ENCODE results near the gene PPP1CA.
"Not testable (repeated sequence)": the region's sequence is repeated elsewhere in the genome, so short reads cannot be mapped to it uniquely, and the experiment has no call there.

The PPP1CA gene

DNA sequence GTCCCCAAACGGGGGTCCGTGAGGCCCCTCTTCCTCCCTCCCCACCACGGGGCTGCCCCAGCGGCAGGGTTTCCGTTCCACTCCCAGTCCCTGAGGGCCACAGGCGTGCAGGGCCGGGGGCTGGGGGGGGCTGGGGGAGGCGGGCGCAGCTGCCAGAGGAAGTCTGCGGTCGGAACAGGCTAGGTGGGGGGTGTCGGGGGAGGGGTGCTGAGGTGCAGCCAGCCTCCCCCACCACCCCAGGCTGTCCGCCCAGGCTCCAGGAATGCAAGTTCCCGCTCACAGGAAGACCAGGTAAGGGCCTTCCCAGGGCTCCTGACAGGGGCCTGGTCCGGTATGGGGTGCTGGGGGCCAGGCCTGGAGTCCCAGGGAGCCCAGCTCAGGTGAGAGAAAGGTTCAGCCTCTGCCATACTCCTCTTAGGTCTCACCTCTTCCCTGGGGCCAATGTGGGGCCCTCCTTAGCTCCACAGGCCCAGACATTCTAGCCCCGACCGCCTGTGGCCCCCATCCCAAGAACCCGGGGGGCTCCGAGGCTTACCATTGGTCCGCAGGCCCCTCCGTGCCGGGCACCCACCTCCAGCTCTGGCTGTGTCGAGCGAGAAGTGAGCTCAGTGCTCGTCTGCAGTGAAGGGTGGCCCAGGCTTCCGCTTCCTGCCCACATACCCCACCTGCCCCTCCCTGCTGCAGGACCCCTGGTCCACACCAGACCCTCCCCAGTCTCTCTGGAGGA lies 35.6 kb upstream of the PPP1CA start, which contains the start of gene PTPRCAP:
Gene PTPRCAP, minus strand, starts transcription at position 601 of the 727 bp plus-strand sequence. Its CDS starts 63 bp downstream, at position 538.
- peak within 1 kb of the TSS; percentile 95 for H3K27ac Mint-ChIP-seq
- no peaks in the 10 kb centered on the region for H3K9me3 Mint-ChIP-seq
- peaks cover 3% of the 10 kb centered on the region for H3K36me3 Mint-ChIP-seq
- H3K4me3 Mint-ChIP-seq = peak within 1 kb of the TSS; percentile 89
- peaks cover 67% of the 10 kb centered on the region for H3K4me1 Mint-ChIP-seq
- no peaks in the 10 kb centered on the region for H3K27me3 Mint-ChIP-seq

DNA sequence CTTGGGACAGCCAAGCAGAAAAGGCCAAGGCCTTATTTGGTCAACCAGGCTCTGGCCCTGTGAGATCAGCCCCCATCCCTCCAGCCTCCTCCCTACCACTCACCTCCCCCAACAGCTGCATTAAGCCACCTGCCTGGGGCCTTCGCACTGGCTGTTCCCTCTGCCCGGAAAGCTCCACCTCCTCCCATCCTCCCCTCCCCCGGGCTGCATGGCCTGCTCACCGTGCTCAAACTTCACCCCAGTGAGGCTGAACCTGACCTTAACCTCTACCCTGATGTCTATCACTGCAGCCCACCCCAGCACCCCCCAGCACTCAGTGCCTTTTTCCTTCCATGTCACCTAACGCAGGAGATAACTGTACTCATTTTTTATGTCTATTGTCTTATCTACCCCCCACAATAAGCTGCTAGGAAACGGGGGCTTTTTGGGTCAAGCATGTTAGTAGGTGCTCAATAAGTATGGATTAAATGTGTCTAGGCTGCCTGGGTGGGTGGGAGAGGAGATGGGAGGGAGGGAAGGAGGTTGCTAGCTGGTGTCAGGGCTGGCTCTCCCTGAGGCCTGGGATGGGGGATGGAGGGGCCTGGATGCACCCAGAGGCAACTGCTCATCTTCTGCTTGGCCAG lies 34.9 kb upstream of the PPP1CA start:
- Mint-ChIP-seq H3K27me3 (no peaks in the 10 kb centered on the region), H3K4me1 (peaks cover 68% of the 10 kb centered on the region), H3K9me3 (no peaks in the 10 kb centered on the region), H3K36me3 (peaks cover 7% of the 10 kb centered on the region), H3K4me3 (peak overlapping the region; percentile 89), H3K27ac (peak overlapping the region; percentile 91)

DNA sequence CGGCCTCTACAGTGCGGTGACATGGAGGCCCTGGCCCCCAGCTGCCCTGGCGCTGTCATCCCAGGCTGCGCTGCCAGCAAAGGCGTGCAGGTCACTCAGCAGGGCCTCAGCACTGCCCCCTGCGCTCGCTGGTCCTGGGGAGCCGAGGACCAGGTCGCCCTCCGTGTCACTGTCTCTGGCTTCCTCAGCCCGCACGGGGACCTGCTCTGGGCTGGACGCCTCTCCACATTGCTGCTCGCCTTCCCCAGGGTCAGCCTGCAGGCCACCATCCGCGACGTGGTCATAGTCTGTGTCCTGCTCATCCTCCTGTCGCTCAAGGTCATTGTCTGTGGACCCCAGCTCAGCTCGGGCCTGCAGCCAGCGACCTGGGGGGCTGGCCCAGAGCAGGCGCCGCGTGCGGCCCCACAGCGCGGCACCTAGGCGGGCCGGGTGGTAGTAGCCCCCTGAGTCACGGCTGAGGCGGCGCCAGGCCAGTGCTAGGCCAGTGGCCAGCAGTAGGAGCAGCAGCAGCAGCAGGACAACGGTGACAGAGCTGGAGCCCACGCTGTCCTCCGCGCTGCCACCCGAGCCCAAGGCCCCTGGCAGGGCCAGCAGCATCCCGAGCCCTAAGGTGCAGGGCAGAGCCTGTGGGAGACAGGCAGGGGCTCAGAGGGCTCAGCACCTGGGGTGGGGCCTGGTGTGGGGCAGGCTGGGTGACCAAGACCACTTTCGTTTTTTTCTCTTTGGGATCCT lies 34.2 kb upstream of the PPP1CA start:
- Mint-ChIP-seq H3K27me3 (no peaks in the 10 kb centered on the region), H3K4me3 (peak overlapping the region; percentile 89), H3K9me3 (no peaks in the 10 kb centered on the region), H3K36me3 (peaks cover 7% of the 10 kb centered on the region), H3K27ac (peak overlapping the region; percentile 91), H3K4me1 (peaks cover 64% of the 10 kb centered on the region)

DNA sequence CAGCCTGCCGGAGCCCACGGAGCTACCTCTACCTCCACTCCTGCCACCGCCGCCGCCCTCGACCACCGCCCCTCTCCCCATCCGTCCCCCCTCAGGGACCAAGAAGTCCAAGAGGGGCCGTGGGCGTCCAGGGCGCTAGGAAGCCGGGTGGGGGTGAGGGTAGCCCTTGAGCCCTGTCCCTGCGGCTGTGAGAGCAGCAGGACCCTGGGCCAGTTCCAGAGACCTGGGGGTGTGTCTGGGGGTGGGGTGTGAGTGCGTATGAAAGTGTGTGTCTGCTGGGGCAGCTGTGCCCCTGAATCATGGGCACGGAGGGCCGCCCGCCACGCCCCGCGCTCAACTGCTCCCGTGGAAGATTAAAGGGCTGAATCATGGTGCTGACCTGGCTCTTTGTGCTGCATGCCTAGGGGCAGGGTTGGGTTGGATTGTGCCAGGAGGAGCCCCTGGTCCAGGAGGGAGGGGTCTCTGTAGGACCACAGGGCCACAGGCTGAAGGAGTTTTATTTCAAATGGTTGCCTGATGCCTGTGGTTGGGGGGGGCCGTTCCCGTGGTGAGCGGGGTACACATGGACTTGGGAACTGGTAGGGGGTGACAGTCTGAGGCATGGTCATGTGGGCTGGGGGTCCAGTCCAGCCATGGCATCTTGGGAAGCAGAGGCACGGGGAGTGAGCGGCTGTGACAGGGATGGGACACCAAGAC lies 33.5 kb upstream of the PPP1CA start:
- H3K4me3 Mint-ChIP-seq = peak overlapping the region; percentile 89
- no peaks in the 10 kb centered on the region for H3K27me3 Mint-ChIP-seq
- no peaks in the 10 kb centered on the region for H3K9me3 Mint-ChIP-seq
- H3K36me3 Mint-ChIP-seq = peaks cover 7% of the 10 kb centered on the region
- H3K27ac Mint-ChIP-seq = peak overlapping the region; percentile 81
- peaks cover 61% of the 10 kb centered on the region for H3K4me1 Mint-ChIP-seq

DNA sequence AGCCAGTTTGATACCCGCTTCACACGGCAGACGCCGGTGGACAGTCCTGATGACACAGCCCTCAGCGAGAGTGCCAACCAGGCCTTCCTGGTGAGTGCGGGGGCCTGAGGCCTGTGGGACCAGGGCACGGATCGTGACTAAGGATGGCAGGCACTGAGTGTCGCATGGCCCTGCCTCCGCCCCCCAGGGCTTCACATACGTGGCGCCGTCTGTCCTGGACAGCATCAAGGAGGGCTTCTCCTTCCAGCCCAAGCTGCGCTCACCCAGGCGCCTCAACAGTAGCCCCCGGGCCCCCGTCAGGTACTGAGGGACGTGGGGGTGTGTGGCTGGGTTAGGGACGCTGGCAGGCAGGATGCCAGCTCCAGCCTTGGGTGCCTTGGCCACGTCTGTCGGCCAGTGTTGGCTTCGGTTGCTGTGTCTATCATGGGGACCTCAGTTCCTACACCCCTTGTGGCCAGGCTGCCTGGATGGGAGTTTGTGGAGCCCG lies 32.8 kb upstream of the PPP1CA start:
- peaks cover 7% of the 10 kb centered on the region for H3K36me3 Mint-ChIP-seq
- no peaks in the 10 kb centered on the region for H3K27me3 Mint-ChIP-seq

DNA sequence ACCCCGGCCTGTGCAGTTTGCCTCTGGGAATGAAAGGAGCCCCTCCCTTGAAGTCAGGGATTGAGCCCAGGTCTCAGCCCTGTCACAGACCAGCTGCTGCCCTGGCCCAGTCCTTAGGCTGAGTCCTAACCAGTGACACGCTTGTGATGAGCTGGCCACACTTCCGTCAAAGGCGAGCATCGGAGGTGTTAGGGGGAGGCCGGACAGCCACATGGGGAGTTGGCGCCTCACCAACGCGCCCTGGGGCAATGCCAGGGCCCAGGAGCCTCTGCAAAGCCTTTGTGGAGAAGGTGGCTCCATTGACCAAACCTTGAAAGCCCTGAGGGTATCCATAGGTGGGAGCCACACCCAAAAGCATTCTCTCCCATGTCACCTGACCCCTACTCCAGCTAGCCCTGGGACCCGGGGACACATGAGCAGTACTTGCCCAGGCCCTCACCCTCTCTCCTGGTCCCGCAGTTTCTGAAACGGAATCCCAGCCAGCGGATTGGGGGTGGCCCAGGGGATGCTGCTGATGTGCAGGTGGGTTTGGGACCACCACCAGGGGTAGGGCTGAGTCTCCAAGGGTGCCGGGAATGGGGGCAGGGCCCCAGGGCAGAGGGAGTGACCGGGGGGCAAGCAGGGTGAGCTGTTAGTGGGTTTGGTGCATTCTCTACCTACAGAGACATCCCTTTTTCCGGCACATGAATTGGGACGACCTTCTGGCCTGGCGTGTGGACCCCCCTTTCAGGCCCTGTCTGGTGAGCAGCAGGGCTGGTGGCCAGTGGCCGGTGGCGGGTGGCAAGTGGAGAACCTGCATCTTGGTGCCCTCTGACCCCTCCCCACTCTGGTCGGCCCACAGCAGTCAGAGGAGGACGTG lies 32.1 kb upstream of the PPP1CA start:
- no peaks in the 10 kb centered on the region for H3K9me3 Mint-ChIP-seq
- no peaks in the 10 kb centered on the region for H3K27me3 Mint-ChIP-seq
- H3K36me3 Mint-ChIP-seq = peaks cover 7% of the 10 kb centered on the region
- H3K27ac Mint-ChIP-seq = peak overlapping the region; percentile 80
- peak overlapping the region; percentile 33 for H3K4me3 Mint-ChIP-seq
- H3K4me1 Mint-ChIP-seq = peaks cover 47% of the 10 kb centered on the region

More for the DNA sequence above, 32.8 kb upstream of the PPP1CA start:
- Mint-ChIP-seq H3K27ac (peak overlapping the region; percentile 80), H3K9me3 (no peaks in the 10 kb centered on the region), H3K4me3 (peak overlapping the region; percentile 36), H3K4me1 (peaks cover 54% of the 10 kb centered on the region)

- peaks cover 49% of the 10 kb centered on the region for H3K4me1 Mint-ChIP-seq
- peaks cover 7% of the 10 kb centered on the region for H3K36me3 Mint-ChIP-seq
- H3K27ac Mint-ChIP-seq = peak overlapping the region; percentile 72
- no peaks in the 10 kb centered on the region for H3K27me3 Mint-ChIP-seq
- H3K9me3 Mint-ChIP-seq = no peaks in the 10 kb centered on the region
- H3K4me3 Mint-ChIP-seq = no peak overlapping the region
Measured at GRCh38 chr11:67432655-67433349, 31.1 kb upstream of the PPP1CA start.

DNA sequence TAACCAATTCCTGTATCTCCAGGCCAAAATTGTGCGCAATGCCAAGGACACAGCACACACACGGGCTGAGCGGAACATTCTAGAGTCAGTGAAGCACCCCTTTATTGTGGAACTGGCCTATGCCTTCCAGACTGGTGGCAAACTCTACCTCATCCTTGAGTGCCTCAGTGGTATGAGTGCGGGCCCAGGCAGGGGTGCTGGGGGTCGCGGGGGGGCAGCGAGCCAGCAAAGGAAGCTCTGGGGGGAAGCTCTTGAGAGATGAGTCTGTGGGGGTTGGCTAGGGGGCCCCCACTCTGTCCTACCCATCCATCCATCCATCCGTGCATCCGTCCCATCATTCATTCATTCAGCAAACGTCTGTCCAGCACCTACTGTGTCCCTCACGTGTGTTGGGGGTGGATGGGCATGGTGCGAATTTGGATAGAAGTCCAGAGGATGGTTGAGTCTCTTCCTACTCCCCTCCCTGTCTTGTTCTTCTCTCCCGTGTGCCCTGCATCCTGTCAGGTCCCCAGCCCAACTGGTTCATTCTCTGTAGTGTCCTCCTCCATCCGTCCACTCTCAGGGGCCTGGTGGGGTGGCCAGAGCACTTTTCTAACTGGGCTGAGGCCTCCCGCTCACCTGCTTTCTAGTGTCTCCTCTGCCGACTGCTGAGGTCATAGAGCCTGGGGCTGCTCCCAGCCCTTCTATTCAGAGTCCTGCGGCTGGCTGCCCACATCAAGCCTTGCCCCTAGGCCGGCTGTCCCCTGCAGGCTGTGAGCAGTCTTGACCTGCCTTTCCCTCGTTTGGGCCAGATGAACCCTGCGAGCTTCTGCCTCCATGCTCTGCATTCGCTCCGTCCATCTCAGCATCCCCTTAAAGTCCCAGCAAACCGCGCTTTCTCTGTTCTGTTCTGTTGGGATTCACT lies 29.9 kb upstream of the PPP1CA start:
- Mint-ChIP-seq H3K4me3 (peak overlapping the region; percentile 49), H3K27ac (peak overlapping the region; percentile 80), H3K36me3 (peaks cover 7% of the 10 kb centered on the region), H3K9me3 (no peaks in the 10 kb centered on the region), H3K4me1 (peaks cover 52% of the 10 kb centered on the region), H3K27me3 (no peaks in the 10 kb centered on the region)

DNA sequence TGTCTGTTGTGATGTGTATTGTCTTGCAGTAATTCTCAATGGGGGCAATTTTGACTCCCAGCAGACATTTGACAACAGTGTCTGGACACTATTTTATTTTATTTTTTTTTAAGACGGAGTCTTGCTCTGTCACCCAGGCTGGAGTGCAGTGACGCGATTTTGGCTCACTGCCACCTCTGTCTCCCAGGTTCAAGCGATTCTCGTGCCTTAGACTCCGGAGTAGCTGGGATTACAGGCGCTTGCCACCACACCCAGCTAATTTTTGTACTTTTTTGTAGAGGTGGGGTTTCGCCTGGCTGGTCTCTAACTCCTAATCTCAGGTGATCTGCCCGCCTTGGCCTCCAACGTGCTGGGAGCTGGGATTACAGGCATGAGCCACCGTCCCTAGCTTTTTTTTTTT lies 28.1 kb upstream of the PPP1CA start:
- Mint-ChIP-seq H3K4me3 (peak overlapping the region; percentile 96), H3K4me1 (peaks cover 47% of the 10 kb centered on the region), H3K27me3 (no peaks in the 10 kb centered on the region), H3K36me3 (peaks cover 7% of the 10 kb centered on the region), H3K9me3 (no peaks in the 10 kb centered on the region), H3K27ac (no peak overlapping the region)

DNA sequence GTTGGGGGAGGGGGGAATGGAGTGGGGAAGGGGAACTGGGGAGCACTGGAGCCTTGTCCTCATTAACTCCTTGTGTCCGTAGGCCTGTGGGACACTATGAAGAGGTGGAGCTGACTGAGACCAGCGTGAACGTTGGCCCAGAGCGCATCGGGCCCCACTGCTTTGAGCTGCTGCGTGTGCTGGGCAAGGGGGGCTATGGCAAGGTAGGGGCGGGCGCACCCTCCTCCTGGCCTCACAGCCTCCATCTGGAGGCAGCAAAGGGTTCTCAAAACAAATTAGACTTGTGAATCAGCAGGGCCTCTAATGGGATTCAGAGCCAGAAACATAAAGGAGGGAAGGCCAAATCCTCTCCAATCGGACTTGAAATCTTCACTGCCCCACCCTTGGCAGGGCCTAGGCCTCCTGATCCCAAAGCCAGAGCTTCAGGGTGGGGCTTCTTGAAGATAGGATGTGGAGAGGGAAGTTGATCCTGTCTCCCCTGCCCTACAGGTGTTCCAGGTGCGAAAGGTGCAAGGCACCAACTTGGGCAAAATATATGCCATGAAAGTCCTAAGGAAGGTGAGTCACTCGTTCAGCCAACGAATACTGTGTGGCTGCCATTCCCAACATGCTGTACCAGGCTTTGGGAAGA lies 27.5 kb upstream of the PPP1CA start:
- peaks cover 46% of the 10 kb centered on the region for H3K4me1 Mint-ChIP-seq
- no peaks in the 10 kb centered on the region for H3K27me3 Mint-ChIP-seq
- peak overlapping the region; percentile 96 for H3K4me3 Mint-ChIP-seq
- no peaks in the 10 kb centered on the region for H3K9me3 Mint-ChIP-seq
- peaks cover 7% of the 10 kb centered on the region for H3K36me3 Mint-ChIP-seq
- H3K27ac Mint-ChIP-seq = peak overlapping the region; percentile 75

- Mint-ChIP-seq H3K4me1 (peaks cover 37% of the 10 kb centered on the region), H3K4me3 (peak within 1 kb of the TSS; percentile 96), H3K27ac (peak within 1 kb of the TSS; percentile 98), H3K27me3 (no peaks in the 10 kb centered on the region), H3K9me3 (no peaks in the 10 kb centered on the region), H3K36me3 (peaks cover 7% of the 10 kb centered on the region)
Measured at GRCh38 chr11:67428052-67429001, 26.7 kb upstream of the PPP1CA start, which contains the start of gene RPS6KB2. Gene RPS6KB2, plus strand, starts transcription at chr11:67428494. Its CDS starts 52 bp downstream, at chr11:67428546.

DNA sequence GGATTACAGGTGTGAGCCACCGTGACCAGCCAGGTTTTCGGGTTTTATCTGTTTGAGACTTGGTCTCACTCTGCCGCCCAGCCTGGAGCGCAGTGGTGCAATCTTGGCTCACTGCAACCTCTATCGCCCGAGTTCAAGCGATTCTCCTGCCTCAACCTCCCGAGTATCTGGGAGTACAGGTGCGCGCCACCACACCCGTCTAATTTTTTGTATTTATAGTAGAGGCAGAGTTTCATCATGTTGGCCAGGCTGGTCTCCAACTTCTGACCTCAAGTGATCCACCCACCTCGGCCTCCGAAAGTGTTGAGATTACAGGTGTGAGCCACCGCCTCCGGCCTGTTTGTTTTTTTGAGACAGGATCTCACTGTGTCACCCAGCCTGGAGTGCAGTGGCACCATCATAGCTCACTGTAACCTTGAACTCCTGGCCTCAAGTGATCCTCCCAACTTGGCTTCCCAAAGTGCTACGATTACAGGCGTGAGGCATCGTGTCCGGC lies 25.8 kb upstream of the PPP1CA start:
- H3K36me3 Mint-ChIP-seq, H3K9me3 Mint-ChIP-seq, H3K27me3 Mint-ChIP-seq: not testable (repeated sequence)
- peaks cover 41% of the 10 kb centered on the region for H3K4me1 Mint-ChIP-seq
- H3K27ac Mint-ChIP-seq = peak overlapping the region; percentile 98
- H3K4me3 Mint-ChIP-seq = peak overlapping the region; percentile 96
